GM19238 (cell line): ENCODE results near the gene GFM2.
"Not testable (repeated sequence)": the region's sequence is repeated elsewhere in the genome, so short reads cannot be mapped to it uniquely, and the experiment has no call there.

ENCODE experiments used
- DNase-seq: peaks from one replicate; pipeline ENCODE4 v3.0.0; 2011; ENCODE audit warnings: low spot score; ENCODE audit not compliant: insufficient read length

Gene GFM2

GRCh38 chr5:74722271-74722670, 44.6 kb downstream of the GFM2 start:
- no peak for DNase-seq

- DNase-seq: no peak
Observed at GRCh38 chr5:74717596-74717995, 49.3 kb downstream of the GFM2 start.

GRCh38 chr5:74693191-74693590, 73.7 kb downstream of the GFM2 start:
- no peak for DNase-seq

GRCh38 chr5:74686962-74687751, 79.8 kb downstream of the GFM2 start:
- no peak for DNase-seq

GRCh38 chr5:74685979-74686631, 80.8 kb downstream of the GFM2 start:
- DNase-seq: peak; percentile 30

GRCh38 chr5:74684900-74685851, 81.7 kb downstream of the GFM2 start, which contains the start of gene HEXB:
Gene HEXB, plus strand, starts transcription at chr5:74685233. Its CDS starts 28 bp downstream, at chr5:74685261.
- DNase-seq: peak; percentile 63

- DNase-seq: no peak
Observed at GRCh38 chr5:74679966-74680365, 87.0 kb downstream of the GFM2 start.

GRCh38 chr5:74679300-74679699, 87.6 kb downstream of the GFM2 start:
- not testable (repeated sequence) for DNase-seq

- DNase-seq: not testable (repeated sequence)
Observed at GRCh38 chr5:74678123-74678522, 88.8 kb downstream of the GFM2 start.

GRCh38 chr5:74676466-74676865, 90.5 kb downstream of the GFM2 start:
- DNase-seq: not testable (repeated sequence)

- no peak for DNase-seq
Observed at GRCh38 chr5:74673011-74673790, 93.7 kb downstream of the GFM2 start.

- no peak for DNase-seq
Observed at GRCh38 chr5:74672215-74672877, 94.6 kb downstream of the GFM2 start.
